Measurements from ENCODE around the gene FBXO2.
A peak's percentile ranks its signal among the peaks of the same experiment; 100 is the strongest.

The FBXO2 gene

DNA sequence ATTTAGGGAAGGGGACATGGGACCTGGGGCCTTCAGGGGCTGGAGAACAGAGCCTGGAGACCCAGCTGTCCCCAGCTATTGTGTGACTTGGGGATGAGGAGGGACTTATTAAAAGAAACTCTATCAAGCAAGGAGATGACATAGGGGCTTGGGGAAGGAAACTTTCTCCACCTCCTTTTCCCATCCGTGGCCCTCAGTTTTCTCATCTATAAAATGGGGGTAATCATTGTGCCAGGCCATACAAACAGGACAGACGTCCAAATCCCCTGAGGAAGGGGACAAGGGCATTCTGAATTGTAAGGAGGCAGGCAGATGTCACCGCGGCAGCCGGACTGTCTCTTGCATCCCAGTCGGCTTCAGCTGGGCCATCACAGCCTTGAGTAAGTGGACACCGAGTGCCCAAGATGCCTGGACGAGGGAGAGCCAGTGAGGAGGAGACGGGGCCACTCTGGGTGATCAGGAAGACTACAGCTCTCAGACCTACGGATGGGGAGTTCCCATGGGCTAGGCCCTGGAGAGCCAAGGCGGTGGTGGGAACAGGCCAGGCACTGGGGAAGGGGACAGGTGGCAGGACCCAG is 1.9 kb downstream of the FBXO2 start:
- no peak for DNase-seq

DNA sequence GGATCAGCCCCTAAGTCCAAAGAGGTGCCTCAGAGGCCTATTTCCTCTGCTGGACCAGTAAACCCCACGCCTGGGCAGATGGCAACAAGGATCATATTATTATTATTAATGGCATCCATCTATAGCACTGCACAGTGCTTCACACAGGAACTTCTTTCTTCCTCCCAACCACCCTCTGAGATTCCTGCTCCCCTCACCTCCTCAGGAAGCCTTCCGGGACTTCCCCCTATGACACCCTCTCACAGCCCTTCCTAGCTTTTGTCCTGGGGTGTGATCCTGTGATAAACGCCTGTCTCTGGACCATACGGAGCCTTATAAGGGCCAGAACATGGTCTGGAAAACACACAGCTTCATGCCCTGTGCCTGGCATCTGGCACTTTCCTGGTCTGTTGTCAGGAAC is 3.2 kb downstream of the FBXO2 start:
- DNase-seq: no peak

DNA sequence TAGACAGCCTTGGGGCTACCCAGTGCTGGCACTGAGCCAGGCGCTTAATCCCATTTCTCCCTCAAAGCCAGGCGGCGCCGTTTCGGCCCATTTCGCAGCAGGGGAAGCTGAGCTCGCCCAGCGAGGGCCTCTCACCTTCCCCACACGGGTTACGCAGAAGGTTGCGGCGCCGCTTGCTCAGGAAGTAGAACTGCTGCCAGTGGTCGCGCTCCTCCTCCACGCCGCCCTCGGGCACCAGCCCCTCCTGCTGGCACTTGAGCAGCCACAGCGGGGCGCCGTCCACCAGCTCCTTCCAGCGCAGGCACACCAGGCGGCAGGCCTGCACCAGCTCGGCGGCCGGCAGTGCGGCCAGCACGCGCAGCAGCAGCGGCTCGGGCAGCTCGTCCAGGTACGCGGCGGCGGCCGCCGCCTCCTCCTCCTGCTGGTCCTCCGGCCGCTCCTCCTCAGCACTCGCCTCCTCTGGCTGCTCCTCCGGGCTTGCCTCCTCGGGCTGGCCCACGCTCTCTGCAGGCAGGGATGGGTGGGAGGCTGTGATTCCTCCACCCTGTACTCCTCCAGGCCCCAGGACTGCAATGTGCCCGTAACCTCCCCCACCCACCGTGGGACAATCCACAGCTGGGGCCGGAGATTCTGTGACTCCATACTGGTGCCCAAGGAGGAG is 3.8 kb downstream of the FBXO2 start:
- no peak for DNase-seq

DNA sequence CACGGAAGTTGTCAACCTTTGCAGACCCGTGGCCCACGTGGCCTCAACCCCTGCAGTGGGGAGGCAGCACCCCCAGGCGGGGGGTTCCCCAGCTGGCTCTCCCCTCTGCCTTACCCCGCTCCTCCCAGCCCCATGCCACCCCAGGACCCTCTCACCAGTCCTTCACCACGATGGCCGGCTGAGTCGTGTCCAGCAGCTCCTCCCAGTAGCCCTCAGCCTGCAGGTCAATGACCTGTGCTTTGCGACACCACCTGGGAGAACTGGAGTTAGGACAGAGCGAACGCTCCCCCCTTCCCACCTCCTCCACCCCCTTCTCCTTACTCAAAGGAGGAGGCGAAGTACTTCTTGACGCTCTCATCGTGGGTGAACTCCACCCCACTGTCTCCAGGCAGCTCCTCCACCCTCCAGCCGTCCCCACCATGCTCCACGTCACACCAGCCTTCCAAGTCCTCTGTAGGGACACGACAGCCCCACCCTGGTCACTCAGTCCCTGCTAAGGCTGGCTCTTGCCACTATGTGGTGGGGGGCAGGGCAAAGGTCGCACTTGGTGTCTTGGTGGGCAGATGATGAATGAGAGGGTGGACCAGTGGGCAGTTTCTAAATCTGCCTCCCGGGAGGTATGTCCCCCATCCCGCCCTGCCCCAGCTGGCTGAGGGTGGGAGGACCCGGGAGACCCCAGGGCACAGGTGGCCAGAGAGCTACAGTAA is 4.5 kb downstream of the FBXO2 start:
- DNase-seq: no peak

DNA sequence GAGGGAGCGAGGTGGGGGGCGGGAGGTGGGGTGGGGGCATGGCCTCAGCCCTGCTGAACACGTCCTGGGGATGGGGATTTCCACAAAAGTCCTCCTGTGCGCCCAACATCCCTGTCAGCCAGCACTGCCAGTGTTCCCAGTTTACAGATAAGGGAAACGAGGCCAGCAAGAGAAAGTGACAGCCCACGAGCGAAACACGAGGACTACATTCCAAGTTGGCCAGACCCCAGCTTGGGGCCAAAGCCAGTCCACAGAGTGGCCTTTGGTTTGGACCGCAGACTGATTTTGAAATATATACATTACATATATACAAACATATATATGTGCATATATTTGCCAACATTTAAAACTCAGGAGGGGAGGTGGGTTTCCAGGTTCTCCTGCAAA is 5.0 kb downstream of the FBXO2 start:
- DNase-seq: no peak

DNA sequence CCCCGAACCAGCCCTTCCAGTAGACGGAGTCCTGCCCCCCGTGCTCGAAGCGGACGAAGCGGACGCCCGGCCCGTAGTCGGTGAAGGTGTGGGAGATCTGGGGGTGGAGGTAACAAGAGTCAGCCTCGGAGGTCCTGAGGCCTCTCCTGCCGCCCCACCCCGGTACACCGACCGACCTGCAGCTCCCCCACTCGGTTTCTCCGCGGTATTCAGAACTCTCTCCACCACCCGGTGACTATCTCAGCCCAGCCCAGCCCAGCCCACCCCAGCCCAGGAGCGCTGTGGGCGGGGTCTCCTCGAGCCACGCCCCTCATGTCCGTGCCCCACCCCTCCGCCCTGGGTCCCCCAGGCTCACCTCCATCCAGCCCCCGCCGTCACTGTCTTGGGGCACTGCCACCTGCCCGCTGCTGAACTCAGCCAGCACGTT is 5.5 kb downstream of the FBXO2 start:
- DNase-seq: no peak

DNA sequence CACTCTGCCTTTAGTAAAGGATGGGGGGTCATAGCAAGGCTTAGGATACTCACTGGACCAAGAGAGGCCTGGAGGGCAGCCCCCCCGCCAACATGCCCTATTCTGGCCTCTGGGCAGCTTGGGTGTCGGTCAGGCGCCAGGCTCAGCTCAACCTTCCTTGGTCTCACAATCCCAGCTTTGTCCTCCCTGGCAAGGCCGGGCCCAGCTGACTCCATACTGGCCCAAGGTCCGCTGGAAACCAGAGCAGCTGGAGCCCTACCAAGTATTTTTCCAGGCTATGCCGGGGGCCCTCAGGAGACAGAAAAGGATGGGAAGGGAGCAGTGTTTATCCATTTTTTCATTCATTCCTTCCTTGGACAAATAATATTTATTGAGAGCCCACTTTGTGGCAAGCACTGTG is 6.2 kb downstream of the FBXO2 start:
- no peak for DNase-seq

DNA sequence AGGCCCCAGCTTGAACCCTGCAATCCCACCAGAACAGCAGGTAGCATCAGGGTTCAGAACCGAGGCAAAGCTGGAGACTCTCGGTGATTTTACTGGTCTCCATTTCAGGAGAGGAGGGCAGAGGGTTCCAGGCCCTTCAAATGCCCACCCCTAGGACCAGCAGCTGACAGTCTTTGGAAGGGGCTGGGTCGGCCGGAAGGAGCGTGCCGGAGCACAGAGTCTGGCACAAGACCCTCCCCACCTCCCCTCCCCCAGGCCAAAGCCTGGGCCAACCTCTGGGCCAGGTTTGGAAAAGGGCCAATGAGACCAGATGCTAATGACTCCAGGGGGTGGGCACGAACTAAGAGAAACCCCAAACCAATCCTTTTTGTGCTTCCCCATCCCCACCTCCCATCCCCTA is 6.9 kb downstream of the FBXO2 start:
- no peak for DNase-seq

DNA sequence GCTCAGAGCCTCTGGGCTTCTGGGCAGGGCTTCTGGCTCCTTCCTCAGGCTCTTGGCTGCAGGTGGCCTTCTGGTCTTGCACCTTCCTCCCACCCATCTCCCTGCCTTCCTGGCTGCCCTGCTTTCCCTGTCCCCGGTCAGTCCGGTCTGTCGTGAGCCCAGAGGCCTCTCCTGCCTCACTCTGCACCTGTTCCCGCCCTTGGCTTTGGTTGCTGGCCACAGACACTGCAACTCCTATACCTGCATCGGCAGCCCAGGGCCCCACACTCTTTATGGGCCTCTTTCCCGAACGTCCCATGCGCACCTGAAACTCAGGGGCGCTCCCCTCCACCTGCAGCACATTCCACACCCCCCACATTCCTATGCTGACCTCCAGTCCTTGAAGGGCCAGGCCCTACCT is 7.9 kb downstream of the FBXO2 start:
- no peak for DNase-seq

DNA sequence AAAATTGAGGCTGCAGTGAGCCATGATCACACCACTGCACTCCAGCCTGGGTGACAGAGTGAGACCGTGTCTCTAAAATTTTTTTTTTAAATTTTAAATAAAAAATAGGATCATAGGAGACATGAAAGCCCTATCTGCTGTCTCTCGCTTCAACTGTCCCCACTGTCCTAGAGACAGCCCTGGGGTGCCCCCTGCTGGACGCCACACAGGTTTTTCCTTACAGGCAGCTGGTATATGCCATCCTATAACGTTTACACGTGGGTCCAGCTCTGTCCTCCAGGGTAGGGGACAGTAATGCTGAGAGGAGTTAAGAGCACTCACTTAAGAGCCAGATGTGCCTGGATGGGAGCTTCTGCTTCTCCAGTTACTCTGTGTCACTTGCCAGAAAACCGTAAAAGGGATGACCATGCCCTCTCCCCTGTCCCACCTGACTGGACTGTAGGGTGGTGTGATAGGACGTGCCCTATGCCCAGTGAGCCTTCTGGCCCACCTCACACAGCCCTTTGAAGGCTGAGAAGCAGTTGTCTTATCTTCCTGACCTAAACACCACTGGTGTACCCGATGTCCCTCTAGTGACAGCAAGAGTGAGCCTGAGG is 8.5 kb downstream of the FBXO2 start:
- DNase-seq: peak; percentile 57

DNA sequence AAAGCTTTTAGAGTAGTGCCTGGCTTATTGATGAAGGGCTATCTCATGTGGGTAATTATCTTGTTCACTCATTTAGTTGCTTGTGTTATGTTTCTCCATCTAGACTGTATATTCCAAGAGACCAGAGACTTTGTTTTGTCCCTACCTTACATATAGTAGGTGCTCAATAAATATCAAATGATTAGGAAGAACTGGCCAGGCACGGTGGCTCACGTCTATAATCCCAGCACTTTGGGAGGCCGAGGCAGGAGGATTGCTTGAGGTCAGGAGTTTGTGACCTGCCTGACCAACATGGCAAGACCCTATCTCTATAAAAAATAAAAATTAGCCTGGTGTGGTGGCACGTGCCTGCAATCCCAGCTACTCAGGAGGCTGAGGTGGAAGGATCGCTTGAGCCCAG is 9.0 kb downstream of the FBXO2 start:
- DNase-seq: no peak

DNA sequence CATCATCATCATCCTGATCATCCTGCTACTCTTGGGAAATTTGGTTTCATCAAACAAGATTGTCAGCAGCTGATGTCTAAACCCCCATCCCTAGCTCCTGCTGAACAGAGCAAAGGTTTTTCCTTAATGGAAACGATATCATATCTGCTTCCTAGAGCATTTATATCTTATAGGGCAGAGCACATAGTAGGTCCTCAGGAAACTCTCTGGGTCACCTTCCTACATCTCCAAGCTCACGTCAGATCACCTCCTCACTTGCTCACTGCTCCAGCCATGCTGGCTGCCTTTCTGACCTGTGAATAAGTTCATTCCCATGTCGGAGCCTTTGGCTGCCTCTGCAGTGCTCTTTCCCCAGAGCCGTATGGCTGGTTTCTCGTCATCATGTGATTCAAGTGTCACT is 10.4 kb downstream of the FBXO2 start:
- DNase-seq: no peak

DNA sequence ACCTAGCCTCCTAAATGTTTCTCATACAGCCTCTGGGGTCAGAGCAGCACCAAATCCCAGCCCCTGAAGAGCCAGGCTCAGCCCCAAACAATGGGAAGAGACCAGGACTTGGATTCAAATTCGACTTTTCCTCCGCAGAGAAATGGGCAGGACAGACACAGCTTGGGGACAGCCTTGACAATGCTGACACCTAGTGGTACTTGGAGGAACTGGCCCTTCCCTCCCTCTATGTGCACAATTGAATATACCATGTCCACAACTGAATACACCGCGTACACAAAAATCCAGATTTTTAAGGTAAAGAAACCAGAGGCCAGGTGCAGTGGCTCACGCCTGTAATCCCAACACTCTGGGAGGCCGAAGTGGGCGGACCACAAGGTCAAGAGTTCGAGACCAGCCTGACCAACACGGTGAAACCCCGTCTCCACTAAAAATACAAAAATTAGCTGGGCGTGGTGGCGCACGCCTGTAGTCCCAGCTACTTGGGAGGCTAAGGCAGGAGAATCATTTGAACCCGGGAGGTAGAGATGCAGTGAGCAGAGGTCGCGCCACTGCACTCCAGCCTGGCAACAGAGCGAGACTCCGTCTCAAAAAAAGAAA is 11.7 kb downstream of the FBXO2 start:
- peak; percentile 7 for DNase-seq

DNA sequence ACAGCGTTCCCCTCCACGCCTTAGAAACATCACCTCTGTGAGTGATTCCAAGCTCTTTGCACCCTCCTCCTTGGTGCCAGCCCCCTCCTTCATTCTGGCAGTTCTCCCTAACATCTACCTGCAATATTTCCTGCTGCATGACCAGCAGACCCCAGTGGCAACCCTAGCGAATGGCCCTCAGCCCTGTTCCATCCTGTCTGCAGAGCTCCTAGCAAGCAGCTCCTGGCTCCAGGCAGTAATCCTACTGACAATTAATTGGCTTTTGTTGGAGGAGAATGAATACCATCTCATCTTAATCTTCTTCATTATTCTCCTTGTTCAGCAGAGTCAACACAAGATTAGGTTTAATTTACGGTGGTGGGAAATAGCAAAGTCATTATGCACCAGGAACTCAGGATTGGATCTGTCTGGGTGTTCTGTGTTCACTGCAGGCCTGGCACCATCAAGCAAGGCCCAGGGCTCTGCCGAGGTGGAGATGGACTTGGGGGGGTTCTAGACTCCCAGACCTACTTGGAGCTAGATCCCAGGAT is 12.4 kb downstream of the FBXO2 start:
- DNase-seq: no peak

DNA sequence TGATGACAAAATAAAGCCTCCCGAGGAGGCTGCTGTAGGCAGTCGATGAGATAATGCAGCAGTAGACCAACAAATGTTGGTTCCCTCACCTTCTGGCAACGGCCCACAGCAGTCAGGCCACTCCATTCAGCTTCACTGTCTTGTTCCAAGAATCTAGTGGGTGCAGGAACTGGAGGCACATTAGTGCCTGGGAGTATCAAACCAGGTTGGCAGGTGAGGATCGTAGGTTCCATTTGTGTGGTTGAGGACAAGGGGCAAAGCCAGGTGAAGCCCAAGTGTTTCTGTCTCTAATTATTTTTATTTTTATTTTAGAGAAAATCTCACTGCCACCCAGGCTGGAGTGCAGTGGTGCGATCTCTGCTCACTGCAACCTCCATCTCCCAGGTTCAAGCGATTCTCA is 13.3 kb downstream of the FBXO2 start:
- DNase-seq: no peak

DNA sequence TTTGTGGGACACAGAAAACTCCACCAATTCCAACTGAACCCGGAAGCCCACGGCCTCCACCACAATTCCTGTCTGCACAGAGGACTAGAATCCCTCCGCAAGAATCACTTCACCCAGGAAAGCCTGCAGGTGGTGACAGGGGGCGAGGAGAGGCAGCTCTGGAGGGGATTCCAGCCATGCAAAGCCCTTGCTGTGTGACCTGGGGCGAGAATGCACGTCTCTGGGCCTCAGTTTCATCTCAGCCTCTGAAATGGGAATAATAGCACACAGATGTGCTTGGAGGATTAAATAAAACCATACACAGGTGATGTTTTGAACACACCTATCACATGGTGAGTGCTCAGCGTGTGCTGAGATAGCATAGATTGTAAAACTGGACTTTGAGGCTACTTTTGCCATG is 14.1 kb downstream of the FBXO2 start:
- no peak for DNase-seq

DNA sequence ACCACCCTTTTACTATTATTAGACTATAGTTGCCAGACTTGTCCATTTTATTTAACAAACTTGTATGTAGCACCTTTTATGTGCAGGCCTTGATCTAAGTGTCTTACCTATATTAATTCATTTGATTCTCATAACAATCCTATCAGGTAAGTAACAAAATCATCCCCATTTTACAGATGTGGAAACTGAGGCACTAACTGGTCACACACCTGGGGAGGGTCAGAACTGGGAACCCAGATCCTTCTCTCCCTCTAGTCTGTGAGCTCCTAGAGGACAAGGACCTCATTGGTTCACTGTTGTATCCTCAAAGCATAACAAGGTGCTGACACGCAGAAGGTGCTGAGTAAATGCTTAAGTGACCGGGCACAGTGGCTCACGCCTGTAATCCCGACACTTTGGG is 14.9 kb downstream of the FBXO2 start:
- no peak for DNase-seq

DNA sequence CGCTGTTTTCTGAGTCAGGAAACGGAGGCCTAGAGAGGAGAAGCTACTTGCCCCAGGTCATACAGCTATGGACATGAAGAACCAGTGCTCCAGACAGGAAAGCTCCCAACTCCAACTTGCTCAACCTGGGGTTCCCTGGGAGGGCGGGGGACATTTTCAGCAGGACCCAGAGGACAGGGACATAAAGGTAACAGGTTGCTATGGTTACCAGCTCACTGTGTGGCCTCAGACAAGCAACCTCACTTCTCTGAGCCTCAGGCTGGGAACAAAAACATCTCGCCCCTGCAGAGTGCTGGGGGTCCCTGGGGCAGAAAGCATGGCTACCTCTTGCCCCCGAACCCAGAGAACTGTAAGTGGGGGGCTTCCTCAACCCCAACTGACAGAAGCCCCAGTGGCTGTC is 16.1 kb downstream of the FBXO2 start:
- DNase-seq: no peak

DNA sequence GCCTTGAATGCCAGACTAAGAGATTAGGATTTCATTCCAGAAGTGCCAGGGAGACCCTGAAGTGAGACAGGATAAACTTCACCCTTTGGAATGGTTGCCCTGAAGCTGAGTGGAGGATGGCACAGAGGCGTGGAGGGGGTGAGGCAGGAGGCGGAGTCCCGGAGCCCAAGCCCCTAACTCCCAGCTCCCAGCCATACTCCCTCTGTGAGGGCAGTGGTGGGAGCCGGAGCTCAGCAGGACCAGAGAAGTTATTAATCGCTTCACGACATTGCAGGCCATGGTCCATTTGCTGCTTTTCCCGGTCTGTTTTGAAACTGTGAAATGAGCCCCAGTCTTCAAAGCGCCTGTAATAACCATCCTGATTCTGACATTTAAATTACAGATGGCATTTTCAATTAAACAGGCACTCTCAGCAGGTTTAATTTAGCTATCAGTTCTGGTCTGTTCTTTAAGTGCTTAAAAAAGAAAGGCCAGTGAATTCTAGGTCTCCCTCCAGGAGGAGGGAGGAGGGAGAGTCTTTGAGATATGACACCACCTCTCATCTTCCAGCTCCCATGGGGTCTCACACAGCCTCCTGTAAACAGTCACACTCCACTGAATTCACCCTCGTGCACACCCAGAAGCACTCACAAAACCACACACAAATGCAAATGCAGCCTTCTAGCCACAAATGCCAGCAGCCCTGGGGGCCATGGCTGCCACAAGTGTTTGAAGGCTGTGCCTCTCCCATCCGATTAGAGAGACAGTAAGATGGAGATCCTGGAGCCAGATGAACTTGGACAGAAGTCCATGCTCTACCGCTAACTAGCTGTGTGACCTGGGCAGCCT is 19.6 kb downstream of the FBXO2 start:
- DNase-seq: no peak

DNA sequence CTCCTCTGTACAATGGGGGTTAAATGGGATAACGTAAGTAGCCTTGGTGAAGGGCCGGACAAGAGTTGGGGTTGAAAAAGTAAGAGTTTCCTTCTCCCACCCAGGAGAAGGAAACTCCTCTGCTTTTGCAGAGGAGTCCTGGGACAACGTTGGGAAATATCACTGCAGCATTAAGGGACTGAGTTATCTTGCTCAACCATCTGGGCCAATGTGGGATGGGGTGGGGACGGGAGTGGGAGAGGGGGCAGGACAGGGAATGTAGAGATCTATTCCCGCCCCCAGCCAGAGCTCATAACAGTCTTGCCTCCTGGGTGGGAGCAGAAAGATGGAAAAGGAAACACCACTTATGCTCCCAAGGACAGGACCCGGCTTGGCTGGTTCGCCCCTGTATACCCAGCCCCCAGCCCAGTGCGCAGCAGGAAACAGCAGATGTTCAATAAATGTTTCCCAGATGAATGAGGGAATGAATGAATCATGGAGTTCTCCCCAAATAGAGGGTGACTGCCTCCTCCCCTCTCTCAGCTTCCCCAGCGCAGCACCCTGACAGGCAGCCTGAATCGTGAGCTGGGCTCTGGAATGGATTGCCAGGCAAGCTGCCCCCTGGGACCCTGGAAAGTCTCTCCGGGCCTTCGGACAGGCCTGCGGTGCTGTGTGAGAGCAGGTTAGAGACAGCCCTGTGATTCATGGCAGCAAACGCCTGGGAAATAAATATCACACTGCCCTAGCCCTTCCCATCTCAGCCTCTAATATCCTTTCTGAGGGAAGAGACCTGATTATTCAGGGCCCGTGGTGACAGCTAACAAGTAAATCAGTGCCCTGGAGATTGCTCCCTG is 24.8 kb downstream of the FBXO2 start:
- DNase-seq: peak; percentile 31

DNA sequence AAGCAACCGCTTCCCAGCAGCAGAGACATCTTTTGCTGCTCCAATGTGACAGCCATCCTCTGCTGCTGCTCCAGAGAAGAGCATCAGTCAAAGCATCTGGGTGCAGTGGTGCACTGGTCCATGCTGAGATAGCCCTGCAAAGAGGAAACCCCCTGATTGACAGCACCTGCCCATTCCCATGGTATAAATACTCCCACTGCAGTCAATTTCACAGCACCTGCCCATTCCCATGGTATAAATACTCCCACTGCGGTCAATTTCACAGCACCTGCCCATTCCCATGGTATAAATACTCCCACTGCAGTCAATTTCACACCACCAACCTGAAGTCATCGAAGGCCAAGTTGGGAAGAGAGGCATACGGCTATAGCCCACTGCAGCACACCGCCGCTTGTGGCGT is 25.5 kb downstream of the FBXO2 start:
- no peak for DNase-seq

DNA sequence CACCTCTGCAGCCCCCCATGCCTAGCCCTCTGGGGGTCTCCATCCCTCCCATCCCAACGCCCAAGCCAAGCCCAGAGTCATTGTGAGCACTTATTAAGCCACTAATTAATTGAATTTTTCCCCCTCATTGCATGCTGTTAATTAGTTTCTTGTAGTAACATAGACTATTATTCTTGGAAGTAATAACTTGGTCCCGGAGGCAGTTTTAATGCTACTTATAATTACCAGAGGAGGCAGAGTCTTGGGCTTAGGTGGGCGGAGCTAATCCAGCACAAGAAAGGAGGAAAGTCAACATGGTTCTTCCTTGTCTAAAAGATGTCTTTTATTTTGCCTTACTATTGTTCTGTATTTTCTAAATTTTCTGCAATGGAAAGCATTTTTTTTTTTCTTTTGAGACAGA is 27.7 kb downstream of the FBXO2 start:
- DNase-seq: no peak
